K562 (cell line): ENCODE results near the gene ABL1. TPM values are rescaled to one million over a fixed set of nuclear protein-coding genes. Genes with fewer than 3 reads are reported as not detected.

Experiments used
- CBFA2T2 ChIP-seq: fragments of 450-650 bp; conservative IDR thresholded peaks from 2 replicates; pipeline ENCODE4 v1.6.1; 2017; ENCODE audit warnings: mild to moderate bottlenecking
- ELF1 ChIP-seq: fragments of 200-800 bp; sonication (Bioruptor generic); IDR thresholded peaks from 2 replicates; pipeline ENCODE4 v1.6.1; 2016; ENCODE audit warnings: missing genetic modification characterization, missing compliant biosample characterization
- MYC ChIP-seq, 2 experiments: fragments of 250-450 bp in 1 of 2; sonication (Bioruptor Pico) in 1 of 2; IDR thresholded peaks; 2 replicates each; pipeline versions ENCODE4 v1.5.1 to v1.6.1; 2012 to 2021; ENCODE audit warnings: low read depth in 2 of 2, borderline replicate concordance in 1 of 2, improper control_type of control experiment in 1 of 2, low read length in 1 of 2, mild to moderate bottlenecking in 1 of 2, moderate library complexity in 1 of 2
- PML ChIP-seq: IDR thresholded peaks from 2 replicates; pipeline ENCODE4 v1.6.1; 2012; ENCODE audit warnings: low read length, inconsistent platforms
- POU5F1 ChIP-seq: fragments of 150-350 bp; IDR thresholded peaks from 2 replicates; pipeline ENCODE4 v1.6.1; 2014; ENCODE audit warnings: borderline replicate concordance, low read length, low read depth, mild to moderate bottlenecking; ENCODE audit not compliant: partially characterized antibody
- SMAD1 ChIP-seq: fragments of 150-350 bp; IDR thresholded peaks from 2 replicates; pipeline ENCODE4 v1.6.1; 2014; ENCODE audit warnings: low read length, low read depth; ENCODE audit not compliant: partially characterized antibody
- SREBF1 ChIP-seq: fragments of 150-350 bp; IDR thresholded peaks from 2 replicates; pipeline ENCODE4 v1.6.1; 2014; ENCODE audit warnings: antibody characterized with exemption, low read depth, low read length, borderline replicate concordance
- ZC3H8 ChIP-seq: fragments of 450-650 bp; IDR thresholded peaks from 2 replicates; pipeline ENCODE4 v1.6.1; 2017
- ZFP1 ChIP-seq: fragments of 450-650 bp; formaldehyde crosslinking; IDR thresholded peaks from 2 replicates; pipeline ENCODE4 v1.4.0; 2020; ENCODE audit warnings: mild to moderate bottlenecking, mixed read lengths
- polyA plus RNA-seq, 8 experiments: library from polyadenylated mRNA; depleted of rRNA in 4 of 8; stranded (reverse) in 5 of 8; unstranded in 3 of 8; fragments of >200 nt; fragmentation: Nextera tagmentation in 2 of 8; fragmentation: Illumina TruSeq in 1 of 8; extraction: Ambion mirVana in 2 of 8; extraction: Trizol in 1 of 8; gene quantifications; 2 replicates each; pipeline versions ENCODE4 v1.2.1 to v1.2.3, GENCODE V29; 2011 to 2014; ENCODE audit warnings: inconsistent platforms in 1 of 8, missing spikeins in 1 of 8
- total RNA-seq, 7 experiments: library from RNA; depleted of rRNA in 6 of 7; stranded (reverse); fragments of >200 nt in 6 of 7; fragmentation: Illumina TruSeq in 2 of 7; extraction: Trizol in 2 of 7; gene quantifications; 2 replicates each; pipeline versions ENCODE4 v1.2.1 to v1.2.3, GENCODE V29; 2011 to 2021; ENCODE audit warnings: low replicate concordance in 1 of 7
- TF ChIP-seq, protein P1 (sequence below): fragments of 150-350 bp; IDR thresholded peaks from 2 replicates; pipeline ENCODE4 v1.6.1; 2014; ENCODE audit warnings: low read depth, mild to moderate bottlenecking, low read length, borderline replicate concordance
- TF ChIP-seq, protein P2 (sequence below): fragments of 250-450 bp; sonication (Bioruptor Pico); IDR thresholded peaks from 2 replicates; pipeline ENCODE4 v1.5.0; 2020; ENCODE audit warnings: mild to moderate bottlenecking, borderline replicate concordance
- TF ChIP-seq, protein P3 (sequence below): fragments of 250-450 bp; sonication (Bioruptor Pico); IDR thresholded peaks from 2 replicates; pipeline ENCODE4 v1.5.0; 2021
- TF ChIP-seq, protein P4 (sequence below): sonication (generic); formaldehyde crosslinking; IDR thresholded peaks from 2 replicates; pipeline ENCODE4 v1.8.1; 2023; ENCODE audit warnings: mild to moderate bottlenecking, missing genetic modification reagents
- TF ChIP-seq, protein P5 (sequence below): fragments of 250-450 bp; sonication (Bioruptor Pico); IDR thresholded peaks from 2 replicates; pipeline ENCODE4 v1.8.0; 2022; ENCODE audit warnings: moderate library complexity, mild to moderate bottlenecking, inconsistent platforms
- TF ChIP-seq, protein P6 (sequence below), 2 experiments: fragments of 450-650 bp in 1 of 2; sonication (generic) in 1 of 2; formaldehyde crosslinking; conservative IDR thresholded peaks; 2 replicates each; pipeline versions ENCODE4 v1.4.0 to v1.8.1; 2020 to 2022; ENCODE audit warnings: mild to moderate bottlenecking in 1 of 2, missing genetic modification reagents in 1 of 2

ABL1 gene
- total and polyA plus RNA-seq, 9 of the 15 experiments (the other 6 are each of a cell fraction or from before 2014, with no cell fraction given): 1.5 to 130 (median 37.8) TPM

DNA sequence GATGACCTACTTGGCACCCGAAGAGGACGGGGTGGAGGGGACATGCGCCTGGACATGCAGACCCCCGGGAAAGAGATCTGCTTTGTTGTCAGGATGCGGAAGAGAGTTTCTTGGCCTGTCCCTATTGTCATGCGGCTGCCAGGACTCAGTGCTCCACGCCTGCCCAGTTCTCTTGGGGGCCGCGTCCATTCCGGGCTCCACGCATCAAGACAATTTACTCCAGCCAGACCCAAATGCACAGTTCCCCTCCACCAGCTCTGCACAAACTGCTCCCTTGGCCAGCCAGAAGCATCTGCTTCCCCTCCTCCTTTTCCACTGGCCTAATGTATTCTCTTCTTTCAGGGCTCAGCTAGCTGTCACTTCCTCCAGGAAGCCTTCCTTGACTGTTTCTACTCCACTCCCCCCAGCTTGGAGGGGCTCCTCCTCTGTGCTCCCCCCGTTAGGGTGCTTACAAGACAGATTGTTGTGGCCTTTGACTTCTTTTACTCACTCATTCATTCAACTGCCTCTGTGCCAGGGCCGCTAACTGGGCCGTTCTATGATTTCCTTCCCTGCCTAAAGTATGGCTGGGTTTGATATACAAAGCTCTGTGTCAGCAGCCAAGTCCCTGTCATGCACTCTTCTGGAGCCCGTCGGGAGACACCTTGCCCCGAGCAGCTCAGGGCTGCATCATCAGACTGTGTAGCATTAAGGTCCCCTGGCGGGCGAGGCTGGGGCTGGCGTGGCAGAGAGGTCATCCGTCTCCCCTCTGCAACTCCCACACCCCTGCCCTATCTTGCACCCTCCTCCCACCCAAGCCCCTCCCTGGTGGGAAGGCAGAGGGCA is 97.4 kb downstream of the ABL1 start (continued):
- TF ChIP-seq, protein P1, sequence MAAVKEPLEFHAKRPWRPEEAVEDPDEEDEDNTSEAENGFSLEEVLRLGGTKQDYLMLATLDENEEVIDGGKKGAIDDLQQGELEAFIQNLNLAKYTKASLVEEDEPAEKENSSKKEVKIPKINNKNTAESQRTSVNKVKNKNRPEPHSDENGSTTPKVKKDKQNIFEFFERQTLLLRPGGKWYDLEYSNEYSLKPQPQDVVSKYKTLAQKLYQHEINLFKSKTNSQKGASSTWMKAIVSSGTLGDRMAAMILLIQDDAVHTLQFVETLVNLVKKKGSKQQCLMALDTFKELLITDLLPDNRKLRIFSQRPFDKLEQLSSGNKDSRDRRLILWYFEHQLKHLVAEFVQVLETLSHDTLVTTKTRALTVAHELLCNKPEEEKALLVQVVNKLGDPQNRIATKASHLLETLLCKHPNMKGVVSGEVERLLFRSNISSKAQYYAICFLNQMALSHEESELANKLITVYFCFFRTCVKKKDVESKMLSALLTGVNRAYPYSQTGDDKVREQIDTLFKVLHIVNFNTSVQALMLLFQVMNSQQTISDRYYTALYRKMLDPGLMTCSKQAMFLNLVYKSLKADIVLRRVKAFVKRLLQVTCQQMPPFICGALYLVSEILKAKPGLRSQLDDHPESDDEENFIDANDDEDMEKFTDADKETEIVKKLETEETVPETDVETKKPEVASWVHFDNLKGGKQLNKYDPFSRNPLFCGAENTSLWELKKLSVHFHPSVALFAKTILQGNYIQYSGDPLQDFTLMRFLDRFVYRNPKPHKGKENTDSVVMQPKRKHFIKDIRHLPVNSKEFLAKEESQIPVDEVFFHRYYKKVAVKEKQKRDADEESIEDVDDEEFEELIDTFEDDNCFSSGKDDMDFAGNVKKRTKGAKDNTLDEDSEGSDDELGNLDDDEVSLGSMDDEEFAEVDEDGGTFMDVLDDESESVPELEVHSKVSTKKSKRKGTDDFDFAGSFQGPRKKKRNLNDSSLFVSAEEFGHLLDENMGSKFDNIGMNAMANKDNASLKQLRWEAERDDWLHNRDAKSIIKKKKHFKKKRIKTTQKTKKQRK: 0 out of 2 replicates have a peak, but pooled peaks have one; percentile 48
- TF ChIP-seq MYC (IDR thresholded peaks at IDR 0.05; ENCODE audit: low read depth, low read length) (no peak), MYC (CRISPR knock-in tag; IDR thresholded peaks at IDR 0.05; ENCODE audit: borderline replicate concordance, low read depth) (no peak), SMAD1 (peak; percentile 14), SREBF1 (0 out of 2 replicates have a peak, but pooled peaks have one; percentile 1), ZFP1 (no peak), ELF1 (tag) (no peak), PML (no peak), POU5F1 (peak; percentile 13), ZC3H8 (no peak), CBFA2T2 (no peak)
- TF ChIP-seq, protein P2, sequence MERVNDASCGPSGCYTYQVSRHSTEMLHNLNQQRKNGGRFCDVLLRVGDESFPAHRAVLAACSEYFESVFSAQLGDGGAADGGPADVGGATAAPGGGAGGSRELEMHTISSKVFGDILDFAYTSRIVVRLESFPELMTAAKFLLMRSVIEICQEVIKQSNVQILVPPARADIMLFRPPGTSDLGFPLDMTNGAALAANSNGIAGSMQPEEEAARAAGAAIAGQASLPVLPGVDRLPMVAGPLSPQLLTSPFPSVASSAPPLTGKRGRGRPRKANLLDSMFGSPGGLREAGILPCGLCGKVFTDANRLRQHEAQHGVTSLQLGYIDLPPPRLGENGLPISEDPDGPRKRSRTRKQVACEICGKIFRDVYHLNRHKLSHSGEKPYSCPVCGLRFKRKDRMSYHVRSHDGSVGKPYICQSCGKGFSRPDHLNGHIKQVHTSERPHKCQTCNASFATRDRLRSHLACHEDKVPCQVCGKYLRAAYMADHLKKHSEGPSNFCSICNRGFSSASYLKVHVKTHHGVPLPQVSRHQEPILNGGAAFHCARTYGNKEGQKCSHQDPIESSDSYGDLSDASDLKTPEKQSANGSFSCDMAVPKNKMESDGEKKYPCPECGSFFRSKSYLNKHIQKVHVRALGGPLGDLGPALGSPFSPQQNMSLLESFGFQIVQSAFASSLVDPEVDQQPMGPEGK (CRISPR knock-in tag): no peak
- TF ChIP-seq, protein P3, sequence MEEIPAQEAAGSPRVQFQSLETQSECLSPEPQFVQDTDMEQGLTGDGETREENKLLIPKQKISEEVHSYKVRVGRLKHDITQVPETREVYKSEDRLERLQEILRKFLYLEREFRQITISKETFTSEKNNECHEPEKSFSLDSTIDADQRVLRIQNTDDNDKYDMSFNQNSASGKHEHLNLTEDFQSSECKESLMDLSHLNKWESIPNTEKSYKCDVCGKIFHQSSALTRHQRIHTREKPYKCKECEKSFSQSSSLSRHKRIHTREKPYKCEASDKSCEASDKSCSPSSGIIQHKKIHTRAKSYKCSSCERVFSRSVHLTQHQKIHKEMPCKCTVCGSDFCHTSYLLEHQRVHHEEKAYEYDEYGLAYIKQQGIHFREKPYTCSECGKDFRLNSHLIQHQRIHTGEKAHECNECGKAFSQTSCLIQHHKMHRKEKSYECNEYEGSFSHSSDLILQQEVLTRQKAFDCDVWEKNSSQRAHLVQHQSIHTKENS (CRISPR knock-in tag): no peak
- TF ChIP-seq, protein P4, sequence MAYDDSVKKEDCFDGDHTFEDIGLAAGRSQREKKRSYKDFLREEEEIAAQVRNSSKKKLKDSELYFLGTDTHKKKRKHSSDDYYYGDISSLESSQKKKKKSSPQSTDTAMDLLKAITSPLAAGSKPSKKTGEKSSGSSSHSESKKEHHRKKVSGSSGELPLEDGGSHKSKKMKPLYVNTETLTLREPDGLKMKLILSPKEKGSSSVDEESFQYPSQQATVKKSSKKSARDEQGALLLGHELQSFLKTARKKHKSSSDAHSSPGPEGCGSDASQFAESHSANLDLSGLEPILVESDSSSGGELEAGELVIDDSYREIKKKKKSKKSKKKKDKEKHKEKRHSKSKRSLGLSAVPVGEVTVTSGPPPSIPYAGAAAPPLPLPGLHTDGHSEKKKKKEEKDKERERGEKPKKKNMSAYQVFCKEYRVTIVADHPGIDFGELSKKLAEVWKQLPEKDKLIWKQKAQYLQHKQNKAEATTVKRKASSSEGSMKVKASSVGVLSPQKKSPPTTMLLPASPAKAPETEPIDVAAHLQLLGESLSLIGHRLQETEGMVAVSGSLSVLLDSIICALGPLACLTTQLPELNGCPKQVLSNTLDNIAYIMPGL (CRISPR knock-in tag): peak; percentile 47
- TF ChIP-seq, protein P5, sequence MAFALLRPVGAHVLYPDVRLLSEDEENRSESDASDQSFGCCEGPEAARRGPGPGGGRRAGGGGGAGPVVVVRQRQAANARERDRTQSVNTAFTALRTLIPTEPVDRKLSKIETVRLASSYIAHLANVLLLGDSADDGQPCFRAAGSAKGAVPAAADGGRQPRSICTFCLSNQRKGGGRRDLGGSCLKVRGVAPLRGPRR (CRISPR knock-in tag): no peak
- TF ChIP-seq, protein P6, sequence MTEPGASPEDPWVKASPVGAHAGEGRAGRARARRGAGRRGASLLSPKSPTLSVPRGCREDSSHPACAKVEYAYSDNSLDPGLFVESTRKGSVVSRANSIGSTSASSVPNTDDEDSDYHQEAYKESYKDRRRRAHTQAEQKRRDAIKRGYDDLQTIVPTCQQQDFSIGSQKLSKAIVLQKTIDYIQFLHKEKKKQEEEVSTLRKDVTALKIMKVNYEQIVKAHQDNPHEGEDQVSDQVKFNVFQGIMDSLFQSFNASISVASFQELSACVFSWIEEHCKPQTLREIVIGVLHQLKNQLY (CRISPR knock-in tag; conservative IDR thresholded peaks at IDR 0.05): 0 out of 4 replicates have a peak, but pooled peaks of 1 of the 2 experiments have one; percentile 18
